Activated CD8-positive, alpha-beta memory T cell treated with anti-CD3 and anti-CD28 coated beads, Interleukin-2, amount 10 ng/mL, durations not matched to agents 7 days and 5 days (primary cell): ENCODE results near the gene ATN1. TPM values are rescaled to one million over a fixed set of nuclear protein-coding genes. Genes with fewer than 3 reads are reported as not detected.
"Not testable (repeated sequence)": the region's sequence is repeated elsewhere in the genome, so short reads cannot be mapped to it uniquely, and the experiment has no call there.

Experiments used
- ATAC-seq: fragments of 150-1000 bp; cut with Tn5 transposase; one replicate; pipeline ENCODE4 v1.10.0; 2021; ENCODE audit warnings: moderate library complexity
- CTCF ChIA-PET: fragments of 350-600 bp; sonication (Branson Sonifier 250); formaldehyde crosslinking; loops from one replicate; lab custom pipeline; 2021; ENCODE audit warnings: antibody characterized with exemption; lab: Charles Lee
- DNase-seq: peaks from one replicate; pipeline ENCODE4 v3.0.0-alpha.2; 2020
- H3K27ac Mint-ChIP-seq: one replicate; pipeline ENCODE4 v1.8.0; 2021; ENCODE audit warnings: mild to moderate bottlenecking, mixed read lengths
- H3K27me3 Mint-ChIP-seq: one replicate; pipeline ENCODE4 v1.8.0; 2021; ENCODE audit warnings: mixed read lengths
- H3K36me3 Mint-ChIP-seq: one replicate; pipeline ENCODE4 v1.8.0; 2021; ENCODE audit warnings: mild to moderate bottlenecking, mixed read lengths
- H3K4me1 Mint-ChIP-seq: one replicate; pipeline ENCODE4 v1.8.0; 2021; ENCODE audit warnings: mixed read lengths
- H3K4me3 Mint-ChIP-seq: one replicate; pipeline ENCODE4 v1.8.0; 2021; ENCODE audit warnings: mild to moderate bottlenecking, moderate library complexity, mixed read lengths
- H3K9me3 Mint-ChIP-seq: one replicate; pipeline ENCODE4 v1.8.0; 2022; ENCODE audit warnings: low read depth, mixed read lengths
- total RNA-seq, 2 experiments: library from RNA; stranded (reverse); gene quantifications; one replicate each; pipeline ENCODE4 v1.2.3, GENCODE V29; 2021

ATN1 gene
- total RNA-seq, 2 experiments from 2014 or later, result 38.3 to 40.1 TPM

GRCh38 chr12:6890789-6891645, 36.7 kb upstream of the ATN1 start:
- peaks cover 29% of the 10 kb centered on the region for H3K4me1 Mint-ChIP-seq
- H3K27me3 Mint-ChIP-seq, result no peaks in the 10 kb centered on the region
- ATAC-seq (peak; percentile 95), DNase-seq (peak; percentile 99)
- peak overlapping the region; percentile 93 for H3K27ac Mint-ChIP-seq
- peaks cover 9% of the 10 kb centered on the region for H3K36me3 Mint-ChIP-seq
- H3K4me3 Mint-ChIP-seq, result peak overlapping the region; percentile 80
- CTCF ChIA-PET, result interaction anchor here (0.8 to 5.2 kb wide), 34 partner anchors 9 to 220 kb away, joined by 3 to 90 read pairs (median 5); partner anchors contain the start of genes C12orf57, CDCA3, COPS7A and ENO2
- H3K9me3 Mint-ChIP-seq, result no peaks in the 10 kb centered on the region

DNA sequence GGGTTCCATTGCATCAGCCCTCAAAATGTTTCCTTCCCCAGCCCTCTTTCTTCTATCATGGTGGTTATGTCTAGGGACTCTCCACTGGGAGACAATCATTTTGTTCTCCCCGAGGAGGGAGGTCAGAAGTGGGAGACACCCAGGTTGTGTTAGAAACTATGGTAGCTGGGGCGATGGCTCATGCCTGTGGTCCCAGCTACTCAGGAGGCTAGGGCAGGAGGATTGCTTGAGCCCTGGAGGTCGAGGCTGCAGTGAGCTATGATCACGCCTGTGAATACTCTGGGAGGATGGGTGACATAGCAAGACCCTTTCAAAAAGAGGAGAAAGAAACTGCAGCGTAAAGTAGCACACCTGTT, 36.1 kb upstream of the ATN1 start:
- peak overlapping the region; percentile 93 for H3K27ac Mint-ChIP-seq
- peak overlapping the region; percentile 80 for H3K4me3 Mint-ChIP-seq
- CTCF ChIA-PET, result interaction anchor here (0.8 to 5.2 kb wide), 32 partner anchors 8 to 220 kb away, joined by 3 to 90 read pairs (median 5); partner anchors contain the start of genes C12orf57, CDCA3, ENO2 and LPCAT3
- DNase-seq, result no peak
- H3K4me1 Mint-ChIP-seq, result peaks cover 29% of the 10 kb centered on the region
- H3K36me3 Mint-ChIP-seq, result peaks cover 9% of the 10 kb centered on the region
- ATAC-seq, result peak; percentile 3
- no peaks in the 10 kb centered on the region for H3K27me3 Mint-ChIP-seq
- H3K9me3 Mint-ChIP-seq, result no peaks in the 10 kb centered on the region

- peak overlapping the region; percentile 52 for H3K4me3 Mint-ChIP-seq
- H3K4me1 Mint-ChIP-seq, result peaks cover 29% of the 10 kb centered on the region
- H3K9me3 Mint-ChIP-seq, DNase-seq, H3K27me3 Mint-ChIP-seq, ATAC-seq, H3K36me3 Mint-ChIP-seq: not testable (repeated sequence)
- peak overlapping the region; percentile 56 for H3K27ac Mint-ChIP-seq
- CTCF ChIA-PET, result interaction anchor here (1.7 to 5.2 kb wide), 9 partner anchors 11 to 72 kb away, joined by 6 to 90 read pairs (median 16); partner anchors contain the start of genes LRRC23, SPSB2 and TPI1
Observed at GRCh38 chr12:6892683-6893082, 35.1 kb upstream of the ATN1 start.

DNA sequence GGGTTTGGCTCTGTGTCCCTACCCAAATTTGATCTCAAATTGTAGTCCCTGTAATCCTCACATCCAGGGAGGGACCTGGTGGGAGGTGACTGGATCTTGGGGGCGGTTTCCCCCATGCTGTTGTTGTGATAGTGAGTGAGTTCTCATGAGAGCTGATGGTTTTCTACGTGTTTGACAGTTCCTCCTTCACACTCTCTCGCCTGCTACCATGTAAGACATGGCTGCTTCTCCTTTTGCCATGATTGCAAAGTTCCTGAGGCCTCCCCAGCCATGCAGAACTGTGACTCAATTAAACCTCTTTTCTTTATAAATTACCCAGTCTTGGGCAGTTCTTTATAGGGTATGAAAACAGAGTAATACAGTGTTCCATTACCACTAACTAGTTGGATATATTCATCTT, 33.4 kb upstream of the ATN1 start:
- DNase-seq (no peak), ATAC-seq (no peak)
- H3K27ac Mint-ChIP-seq, result no peak overlapping the region
- peaks cover 5% of the 10 kb centered on the region for H3K36me3 Mint-ChIP-seq
- H3K9me3 Mint-ChIP-seq, result no peaks in the 10 kb centered on the region
- H3K4me3 Mint-ChIP-seq, result no peak overlapping the region
- CTCF ChIA-PET, result interaction anchor here (0.7 to 5.2 kb wide), 4 partner anchors 10 to 295 kb away, joined by 4 to 90 read pairs (median 4); partner anchors contain the start of genes LRRC23 and SPSB2
- peaks cover 23% of the 10 kb centered on the region for H3K4me1 Mint-ChIP-seq
- no peaks in the 10 kb centered on the region for H3K27me3 Mint-ChIP-seq

- no peak overlapping the region for H3K27ac Mint-ChIP-seq
- H3K27me3 Mint-ChIP-seq, result no peaks in the 10 kb centered on the region
- no peaks in the 10 kb centered on the region for H3K9me3 Mint-ChIP-seq
- peaks cover 13% of the 10 kb centered on the region for H3K4me1 Mint-ChIP-seq
- no peak overlapping the region for H3K4me3 Mint-ChIP-seq
- CTCF ChIA-PET, result interaction anchor here (0.9 to 1.3 kb wide), 4 partner anchors 24 to 64 kb away, joined by 3 to 5 read pairs (median 4); partner anchors contain the start of gene SPSB2
- peaks cover 2% of the 10 kb centered on the region for H3K36me3 Mint-ChIP-seq
- DNase-seq (no peak), ATAC-seq (no peak)
Observed at GRCh38 chr12:6896846-6897435, 30.8 kb upstream of the ATN1 start.

DNA sequence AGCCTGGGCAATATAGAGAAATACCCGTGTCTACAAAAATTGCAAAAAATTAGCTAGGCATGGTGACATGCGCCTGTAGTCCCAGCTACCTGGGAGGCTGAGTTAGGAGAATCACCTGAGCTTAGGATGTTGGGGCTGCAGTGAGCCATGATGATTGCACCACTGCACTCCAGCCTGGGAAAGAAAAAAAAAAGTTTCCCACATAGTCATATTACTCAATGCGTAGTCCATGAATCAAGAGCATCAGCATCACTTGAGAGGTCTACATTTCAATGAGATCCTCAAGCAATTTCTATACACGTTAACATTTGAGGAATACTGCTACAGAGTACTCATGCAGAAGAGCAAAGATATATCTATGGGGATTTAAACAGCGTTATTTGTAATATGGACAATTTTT, 28.3 kb upstream of the ATN1 start:
- no peak overlapping the region for H3K27ac Mint-ChIP-seq
- H3K4me3 Mint-ChIP-seq, result no peak overlapping the region
- ATAC-seq (no peak), DNase-seq (no peak)
- H3K9me3 Mint-ChIP-seq, result no peaks in the 10 kb centered on the region
- CTCF ChIA-PET, result interaction anchor here (1.1 to 1.8 kb wide), 3 partner anchors 8 to 210 kb away, joined by 3 to 6 read pairs (median 3); partner anchors contain the start of gene C1RL
- no peaks in the 10 kb centered on the region for H3K27me3 Mint-ChIP-seq
- H3K36me3 Mint-ChIP-seq, result no peaks in the 10 kb centered on the region
- peaks cover 6% of the 10 kb centered on the region for H3K4me1 Mint-ChIP-seq

GRCh38 chr12:6899837-6900519, 27.8 kb upstream of the ATN1 start:
- no peaks in the 10 kb centered on the region for H3K27me3 Mint-ChIP-seq
- H3K27ac Mint-ChIP-seq, result no peak overlapping the region
- CTCF ChIA-PET, result interaction anchor here (1.1 to 1.8 kb wide), 3 partner anchors 9 to 209 kb away, joined by 3 to 6 read pairs (median 3); partner anchors contain the start of gene C1RL
- no peak for DNase-seq
- no peaks in the 10 kb centered on the region for H3K36me3 Mint-ChIP-seq
- ATAC-seq, result no peak
- peaks cover 6% of the 10 kb centered on the region for H3K4me1 Mint-ChIP-seq
- H3K4me3 Mint-ChIP-seq, result no peak overlapping the region
- no peaks in the 10 kb centered on the region for H3K9me3 Mint-ChIP-seq

GRCh38 chr12:6902448-6902847, 25.3 kb upstream of the ATN1 start:
- Mint-ChIP-seq H3K9me3 (no peaks in the 10 kb centered on the region), H3K27me3 (no peaks in the 10 kb centered on the region), H3K4me3 (no peak overlapping the region), H3K4me1 (peaks cover 6% of the 10 kb centered on the region), H3K27ac (no peak overlapping the region), H3K36me3 (no peaks in the 10 kb centered on the region)
- CTCF ChIA-PET, result interaction anchor here (1.0 to 5.0 kb wide), 2 partner anchors 11 to 22 kb away, joined by 4 to 28 read pairs; no protein-coding TSS in a partner anchor
- DNase-seq (no peak), ATAC-seq (no peak)

DNA sequence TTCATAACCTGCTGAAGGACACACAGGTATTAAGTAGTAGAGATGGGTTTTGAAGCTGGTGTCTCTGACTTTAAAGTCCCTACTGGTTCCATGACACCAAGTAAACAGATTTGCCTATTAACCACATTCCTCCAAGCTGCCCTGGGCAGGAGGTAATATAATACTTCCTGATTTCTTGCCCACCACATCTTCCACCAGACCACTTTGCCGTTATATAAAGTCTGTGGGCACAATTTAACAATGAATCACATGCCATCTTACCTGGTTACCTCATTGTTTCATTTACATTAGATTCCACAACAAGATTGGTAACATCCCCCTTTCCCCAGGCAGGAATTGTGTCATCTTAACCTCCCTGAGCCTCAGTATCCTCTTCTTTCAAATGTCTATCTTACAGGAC, 24.0 kb upstream of the ATN1 start:
- no peaks in the 10 kb centered on the region for H3K27me3 Mint-ChIP-seq
- H3K36me3 Mint-ChIP-seq, result no peaks in the 10 kb centered on the region
- DNase-seq, result no peak
- H3K9me3 Mint-ChIP-seq, result no peaks in the 10 kb centered on the region
- H3K4me1 Mint-ChIP-seq, result peaks cover 6% of the 10 kb centered on the region
- CTCF ChIA-PET, result interaction anchor here (2.9 to 6.4 kb wide), 3 partner anchors 12 to 34 kb away, joined by 10 to 33 read pairs (median 28); partner anchors contain the start of gene ATN1
- H3K4me3 Mint-ChIP-seq, result no peak overlapping the region
- no peak overlapping the region for H3K27ac Mint-ChIP-seq
- ATAC-seq, result no peak

GRCh38 chr12:6904280-6905276, 23.2 kb upstream of the ATN1 start, which contains the start of gene LRRC23:
Gene LRRC23, plus strand, starts transcription at chr12:6904822. Its CDS starts 812 bp downstream, at chr12:6905634.
- no peak within 1 kb of the TSS for H3K27ac Mint-ChIP-seq
- no peak within 1 kb of the TSS for H3K4me3 Mint-ChIP-seq
- H3K36me3 Mint-ChIP-seq, result no peaks in the 10 kb centered on the region
- no peaks in the 10 kb centered on the region for H3K9me3 Mint-ChIP-seq
- CTCF ChIA-PET, result interaction anchor here (0.7 to 6.4 kb wide), 9 partner anchors 10 to 130 kb away, joined by 3 to 33 read pairs (median 5); partner anchors contain the start of genes ATN1 and SPSB2
- DNase-seq, result peak; percentile 99
- no peaks in the 10 kb centered on the region for H3K27me3 Mint-ChIP-seq
- peak; percentile 98 for ATAC-seq
- H3K4me1 Mint-ChIP-seq, result peaks cover 3% of the 10 kb centered on the region

- H3K9me3 Mint-ChIP-seq, result no peaks in the 10 kb centered on the region
- no peak overlapping the region for H3K27ac Mint-ChIP-seq
- no peaks in the 10 kb centered on the region for H3K27me3 Mint-ChIP-seq
- ATAC-seq (no peak), DNase-seq (no peak)
- no peaks in the 10 kb centered on the region for H3K4me1 Mint-ChIP-seq
- H3K4me3 Mint-ChIP-seq, result no peak overlapping the region
- CTCF ChIA-PET, result interaction anchor here (1.0 to 6.4 kb wide), 8 partner anchors 11 to 131 kb away, joined by 3 to 33 read pairs (median 6); partner anchors contain the start of genes ATN1 and SPSB2
- no peaks in the 10 kb centered on the region for H3K36me3 Mint-ChIP-seq
Observed at GRCh38 chr12:6905414-6906040, 22.2 kb upstream of the ATN1 start.
